Liver (tissue), 9 donors: Measurements from ENCODE around the gene PADI3. TPM values are rescaled to one million over a fixed set of nuclear protein-coding genes. Genes with fewer than 3 reads are reported as not detected.

Source experiments
- DNase-seq: peaks from one replicate; pipeline ENCODE4 v3.0.0-alpha.2; 2017; ENCODE audit warnings: low spot score
- H3K27ac ChIP-seq, 2 donors: one replicate each; pipeline ENCODE4 v1.7.0; 2013; ENCODE audit warnings: inconsistent platforms in 2 of 2, low read length in 2 of 2, control low read depth in 1 of 2, low read depth in 1 of 2, mild to moderate bottlenecking in 1 of 2
- H3K27me3 ChIP-seq, 4 donors: one replicate each; pipeline versions ENCODE4 v1.6.1 to v1.7.0; 2013; ENCODE audit warnings: low read length in 3 of 4, inconsistent platforms in 1 of 4, mild to moderate bottlenecking in 1 of 4, moderate library complexity in 1 of 4; ENCODE audit not compliant: control insufficient read depth in 4 of 4, insufficient read depth in 4 of 4
- H3K36me3 ChIP-seq, 4 donors: one replicate each; pipeline versions ENCODE4 v1.6.1 to v1.7.0; 2013; ENCODE audit warnings: low read length in 3 of 4, mild to moderate bottlenecking in 3 of 4, low read depth in 1 of 4, moderate library complexity in 1 of 4; ENCODE audit not compliant: control insufficient read depth in 4 of 4, insufficient read depth in 3 of 4
- H3K4me1 ChIP-seq, 4 donors: one replicate each; pipeline versions ENCODE4 v1.6.1 to v1.7.0; 2013; ENCODE audit warnings: low read length in 3 of 4, mild to moderate bottlenecking in 3 of 4, moderate library complexity in 1 of 4; ENCODE audit not compliant: control insufficient read depth in 4 of 4, insufficient read depth in 4 of 4
- H3K4me3 ChIP-seq, 3 donors: one replicate each; pipeline versions ENCODE4 v1.6.1 to v1.7.0; 2013; ENCODE audit warnings: low read length in 3 of 3, control low read depth in 1 of 3, low read depth in 1 of 3, mild to moderate bottlenecking in 1 of 3
- H3K9ac ChIP-seq, 2 donors: one replicate each; pipeline ENCODE4 v1.7.0; 2013; ENCODE audit warnings: low read length in 2 of 2, mild to moderate bottlenecking in 2 of 2, moderate library complexity in 2 of 2, control low read depth in 1 of 2, low read depth in 1 of 2
- H3K9me3 ChIP-seq, 4 donors: one replicate each; pipeline versions ENCODE4 v1.6.1 to v1.7.0; 2013; ENCODE audit warnings: low read length in 3 of 4; ENCODE audit not compliant: control insufficient read depth in 4 of 4
- EGR1 ChIP-seq, 2 donors: IDR thresholded peaks; 2 replicates each; pipeline ENCODE4 v1.6.1; 2016 to 2018; ENCODE audit warnings: antibody characterized with exemption in 2 of 2, low read depth in 2 of 2
- FOXA1 ChIP-seq: IDR thresholded peaks from 2 replicates; pipeline ENCODE4 v1.6.1; 2016; ENCODE audit warnings: antibody characterized with exemption
- FOXA2 ChIP-seq: IDR thresholded peaks from 2 replicates; pipeline ENCODE4 v1.6.1; 2016; ENCODE audit warnings: antibody characterized with exemption
- GABPA ChIP-seq, 2 donors: IDR thresholded peaks in 1 of 2; conservative IDR thresholded peaks in 1 of 2; 2 replicates each; pipeline ENCODE4 v1.6.1; 2016; ENCODE audit warnings: antibody characterized with exemption in 2 of 2, mild to moderate bottlenecking in 1 of 2, moderate library complexity in 1 of 2
- HNF4A ChIP-seq, 2 donors: conservative IDR thresholded peaks; 2 replicates each; pipeline ENCODE4 v1.6.1; 2016; ENCODE audit warnings: antibody characterized with exemption in 2 of 2, mild to moderate bottlenecking in 2 of 2
- RAD21 ChIP-seq, 2 donors: IDR thresholded peaks; 2 replicates each; pipeline ENCODE4 v1.6.1; 2016; ENCODE audit warnings: antibody characterized with exemption in 2 of 2, mild to moderate bottlenecking in 2 of 2
- RXRA ChIP-seq, 2 donors: IDR thresholded peaks; 2 replicates each; pipeline ENCODE4 v1.6.1; 2017 to 2018; ENCODE audit warnings: antibody characterized with exemption in 2 of 2, mild to moderate bottlenecking in 1 of 2
- SP1 ChIP-seq: IDR thresholded peaks from 2 replicates; pipeline ENCODE4 v1.6.1; 2018; ENCODE audit warnings: antibody characterized with exemption, mild to moderate bottlenecking
- WGBS: extraction: QIAGEN DNeasy Blood & Tissue Kit; methylation state at CpG from one replicate; pipeline ENCODE4 v1.1.7; 2013; 5-methylcytosine and 5-hydroxymethylcytosine counted together
- polyA plus RNA-seq, 2 donors: library from polyadenylated mRNA; stranded (reverse) in 1 of 2; unstranded in 1 of 2; fragments of 200-250 nt in 1 of 2; fragments of >200 nt in 1 of 2; fragmentation: Nextera tagmentation in 1 of 2; extraction: Ambion mirVana in 1 of 2; gene quantifications; one replicate each; pipeline versions ENCODE4 v1.2.1 to v1.2.3, GENCODE V29; 2013 to 2015
- total RNA-seq, 2 donors: library from RNA; depleted of rRNA; stranded (reverse); fragments of >200 nt; gene quantifications; one replicate each; pipeline ENCODE4 v1.2.3, GENCODE V29; 2014
- TF ChIP-seq, protein P1 (sequence below): IDR thresholded peaks from 2 replicates; pipeline ENCODE4 v1.6.1; 2016; ENCODE audit warnings: antibody characterized with exemption
- TF ChIP-seq, protein P2 (sequence below): IDR thresholded peaks from 2 replicates; pipeline ENCODE4 v1.6.1; 2016; ENCODE audit warnings: antibody characterized with exemption, mild to moderate bottlenecking
- TF ChIP-seq, protein P3 (sequence below): IDR thresholded peaks from 2 replicates; pipeline ENCODE4 v1.6.1; 2016; ENCODE audit warnings: antibody characterized with exemption
- TF ChIP-seq, protein P4 (sequence below): fragments of 150-350 bp; IDR thresholded peaks from 2 replicates; pipeline ENCODE4 v1.5.1; 2017; ENCODE audit warnings: improper control_type of control experiment, low read depth, low read length; ENCODE audit not compliant: missing input control
- TF ChIP-seq, protein P5 (sequence below): IDR thresholded peaks from 2 replicates; pipeline ENCODE4 v1.6.1; 2016; ENCODE audit warnings: antibody characterized with exemption
- donor health status: healthy.
- donor health status: healthy.
- donor health status: healthy.
- donor health status: healthy.
- donor health status: healthy.

Gene PADI3
- total and polyA plus RNA-seq, 4 donors: not detected

DNA sequence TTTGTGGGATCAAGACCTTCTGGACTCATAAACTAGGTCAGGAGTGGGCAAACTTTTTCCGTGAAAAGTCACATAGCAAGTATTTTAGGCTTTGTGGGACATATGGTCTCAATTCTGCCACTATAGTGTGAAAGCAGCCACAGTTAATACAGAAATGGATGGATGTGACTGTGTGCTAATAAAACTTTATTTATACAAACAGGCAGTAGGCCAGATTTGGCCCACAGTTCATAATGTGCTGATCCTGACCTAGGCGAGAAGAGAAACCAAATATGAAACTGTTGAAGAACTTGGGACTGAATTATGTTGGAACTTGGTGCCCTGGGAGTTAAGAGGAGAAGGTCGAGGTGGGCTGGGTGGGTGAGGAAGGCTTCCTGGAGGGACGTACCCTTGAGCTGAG is 17.1 kb downstream of the PADI3 start:
- WGBS: 89% methylated on average over 4 of the region's 4 CpGs
- H3K36me3 ChIP-seq: no peaks in the 10 kb centered on the region
- H3K9ac ChIP-seq: no peak overlapping the region
- no peak overlapping the region for H3K27ac ChIP-seq
- DNase-seq: no peak
- H3K4me1 ChIP-seq: no peaks in the 10 kb centered on the region
- H3K4me3 ChIP-seq: no peak overlapping the region
- no peak for TF ChIP-seq RXRA (IDR thresholded peaks at IDR 0.05)
- no peaks in the 10 kb centered on the region for H3K27me3 ChIP-seq
- H3K9me3 ChIP-seq: no peaks in the 10 kb centered on the region

DNA sequence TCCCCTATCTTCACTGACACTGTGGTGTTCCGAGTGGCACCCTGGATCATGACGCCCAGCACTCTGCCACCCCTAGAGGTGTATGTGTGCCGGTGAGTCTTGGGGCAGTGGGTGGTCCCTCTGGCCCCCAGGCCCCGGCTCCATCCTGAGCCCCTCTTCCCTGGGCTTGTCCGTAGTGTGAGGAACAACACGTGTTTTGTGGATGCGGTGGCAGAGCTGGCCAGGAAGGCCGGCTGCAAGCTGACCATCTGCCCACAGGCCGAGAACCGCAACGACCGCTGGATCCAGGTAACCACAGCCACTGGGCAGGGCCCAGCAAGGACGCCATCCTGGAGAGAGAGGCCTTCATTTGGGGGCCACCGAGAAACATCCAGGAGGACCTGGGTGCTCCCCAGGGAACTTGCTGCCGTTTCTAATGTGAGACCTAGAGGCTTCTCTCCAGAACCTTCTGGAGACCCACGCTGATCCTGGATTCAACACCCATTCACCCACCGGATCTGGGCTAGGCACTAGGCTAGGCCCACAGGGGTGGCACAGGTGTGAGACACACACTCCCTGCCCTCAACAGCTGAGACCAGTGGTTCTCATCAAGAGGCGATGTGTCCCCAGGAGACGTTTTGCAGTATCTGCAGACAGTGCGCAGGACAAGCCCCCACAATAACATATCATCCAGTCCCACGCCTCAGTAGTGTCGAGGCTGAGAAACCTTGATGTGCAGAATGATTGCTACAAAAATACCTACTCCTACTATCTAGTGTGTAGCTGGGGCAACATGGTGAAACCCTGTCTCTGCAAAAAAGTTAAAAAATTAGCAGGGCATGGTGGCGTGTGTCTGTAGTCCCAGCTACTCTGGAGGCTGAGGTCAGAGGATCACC is 22.2 kb downstream of the PADI3 start:
- H3K4me1 ChIP-seq: no peaks in the 10 kb centered on the region
- WGBS: 90% methylated on average over 23 of the region's 23 CpGs
- H3K27me3 ChIP-seq: peaks cover 0 to 2% (median 0%) of the 10 kb centered on the region in 4 donors
- H3K27ac ChIP-seq: no peak overlapping the region
- H3K9me3 ChIP-seq: no peaks in the 10 kb centered on the region
- H3K9ac ChIP-seq: no peak overlapping the region
- DNase-seq: no peak
- H3K36me3 ChIP-seq: peaks cover 0 to 1% (median 0%) of the 10 kb centered on the region in 4 donors
- no peak overlapping the region for H3K4me3 ChIP-seq
- TF ChIP-seq EGR1 (IDR thresholded peaks at IDR 0.05; ENCODE audit: low read depth in 2 of 2) (no peak), RAD21 (IDR thresholded peaks at IDR 0.05) (no peak), FOXA1 (no peak), GABPA (IDR thresholded peaks at IDR 0.05 in 1 of 2, conservative IDR thresholded peaks at IDR 0.05 in 1 of 2) (no peak), FOXA2 (no peak), RXRA (IDR thresholded peaks at IDR 0.05) (no peak), SP1 (no peak), HNF4A (conservative IDR thresholded peaks at IDR 0.05) (no peak)
- TF ChIP-seq, protein P1, sequence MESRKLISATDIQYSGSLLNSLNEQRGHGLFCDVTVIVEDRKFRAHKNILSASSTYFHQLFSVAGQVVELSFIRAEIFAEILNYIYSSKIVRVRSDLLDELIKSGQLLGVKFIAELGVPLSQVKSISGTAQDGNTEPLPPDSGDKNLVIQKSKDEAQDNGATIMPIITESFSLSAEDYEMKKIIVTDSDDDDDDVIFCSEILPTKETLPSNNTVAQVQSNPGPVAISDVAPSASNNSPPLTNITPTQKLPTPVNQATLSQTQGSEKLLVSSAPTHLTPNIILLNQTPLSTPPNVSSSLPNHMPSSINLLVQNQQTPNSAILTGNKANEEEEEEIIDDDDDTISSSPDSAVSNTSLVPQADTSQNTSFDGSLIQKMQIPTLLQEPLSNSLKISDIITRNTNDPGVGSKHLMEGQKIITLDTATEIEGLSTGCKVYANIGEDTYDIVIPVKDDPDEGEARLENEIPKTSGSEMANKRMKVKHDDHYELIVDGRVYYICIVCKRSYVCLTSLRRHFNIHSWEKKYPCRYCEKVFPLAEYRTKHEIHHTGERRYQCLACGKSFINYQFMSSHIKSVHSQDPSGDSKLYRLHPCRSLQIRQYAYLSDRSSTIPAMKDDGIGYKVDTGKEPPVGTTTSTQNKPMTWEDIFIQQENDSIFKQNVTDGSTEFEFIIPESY: no peak
- TF ChIP-seq, protein P2, sequence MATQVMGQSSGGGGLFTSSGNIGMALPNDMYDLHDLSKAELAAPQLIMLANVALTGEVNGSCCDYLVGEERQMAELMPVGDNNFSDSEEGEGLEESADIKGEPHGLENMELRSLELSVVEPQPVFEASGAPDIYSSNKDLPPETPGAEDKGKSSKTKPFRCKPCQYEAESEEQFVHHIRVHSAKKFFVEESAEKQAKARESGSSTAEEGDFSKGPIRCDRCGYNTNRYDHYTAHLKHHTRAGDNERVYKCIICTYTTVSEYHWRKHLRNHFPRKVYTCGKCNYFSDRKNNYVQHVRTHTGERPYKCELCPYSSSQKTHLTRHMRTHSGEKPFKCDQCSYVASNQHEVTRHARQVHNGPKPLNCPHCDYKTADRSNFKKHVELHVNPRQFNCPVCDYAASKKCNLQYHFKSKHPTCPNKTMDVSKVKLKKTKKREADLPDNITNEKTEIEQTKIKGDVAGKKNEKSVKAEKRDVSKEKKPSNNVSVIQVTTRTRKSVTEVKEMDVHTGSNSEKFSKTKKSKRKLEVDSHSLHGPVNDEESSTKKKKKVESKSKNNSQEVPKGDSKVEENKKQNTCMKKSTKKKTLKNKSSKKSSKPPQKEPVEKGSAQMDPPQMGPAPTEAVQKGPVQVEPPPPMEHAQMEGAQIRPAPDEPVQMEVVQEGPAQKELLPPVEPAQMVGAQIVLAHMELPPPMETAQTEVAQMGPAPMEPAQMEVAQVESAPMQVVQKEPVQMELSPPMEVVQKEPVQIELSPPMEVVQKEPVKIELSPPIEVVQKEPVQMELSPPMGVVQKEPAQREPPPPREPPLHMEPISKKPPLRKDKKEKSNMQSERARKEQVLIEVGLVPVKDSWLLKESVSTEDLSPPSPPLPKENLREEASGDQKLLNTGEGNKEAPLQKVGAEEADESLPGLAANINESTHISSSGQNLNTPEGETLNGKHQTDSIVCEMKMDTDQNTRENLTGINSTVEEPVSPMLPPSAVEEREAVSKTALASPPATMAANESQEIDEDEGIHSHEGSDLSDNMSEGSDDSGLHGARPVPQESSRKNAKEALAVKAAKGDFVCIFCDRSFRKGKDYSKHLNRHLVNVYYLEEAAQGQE: no peak
- TF ChIP-seq, protein P3, sequence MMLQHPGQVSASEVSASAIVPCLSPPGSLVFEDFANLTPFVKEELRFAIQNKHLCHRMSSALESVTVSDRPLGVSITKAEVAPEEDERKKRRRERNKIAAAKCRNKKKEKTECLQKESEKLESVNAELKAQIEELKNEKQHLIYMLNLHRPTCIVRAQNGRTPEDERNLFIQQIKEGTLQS: no peak
- TF ChIP-seq, protein P4, sequence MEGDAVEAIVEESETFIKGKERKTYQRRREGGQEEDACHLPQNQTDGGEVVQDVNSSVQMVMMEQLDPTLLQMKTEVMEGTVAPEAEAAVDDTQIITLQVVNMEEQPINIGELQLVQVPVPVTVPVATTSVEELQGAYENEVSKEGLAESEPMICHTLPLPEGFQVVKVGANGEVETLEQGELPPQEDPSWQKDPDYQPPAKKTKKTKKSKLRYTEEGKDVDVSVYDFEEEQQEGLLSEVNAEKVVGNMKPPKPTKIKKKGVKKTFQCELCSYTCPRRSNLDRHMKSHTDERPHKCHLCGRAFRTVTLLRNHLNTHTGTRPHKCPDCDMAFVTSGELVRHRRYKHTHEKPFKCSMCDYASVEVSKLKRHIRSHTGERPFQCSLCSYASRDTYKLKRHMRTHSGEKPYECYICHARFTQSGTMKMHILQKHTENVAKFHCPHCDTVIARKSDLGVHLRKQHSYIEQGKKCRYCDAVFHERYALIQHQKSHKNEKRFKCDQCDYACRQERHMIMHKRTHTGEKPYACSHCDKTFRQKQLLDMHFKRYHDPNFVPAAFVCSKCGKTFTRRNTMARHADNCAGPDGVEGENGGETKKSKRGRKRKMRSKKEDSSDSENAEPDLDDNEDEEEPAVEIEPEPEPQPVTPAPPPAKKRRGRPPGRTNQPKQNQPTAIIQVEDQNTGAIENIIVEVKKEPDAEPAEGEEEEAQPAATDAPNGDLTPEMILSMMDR: no peak
- TF ChIP-seq, protein P5, sequence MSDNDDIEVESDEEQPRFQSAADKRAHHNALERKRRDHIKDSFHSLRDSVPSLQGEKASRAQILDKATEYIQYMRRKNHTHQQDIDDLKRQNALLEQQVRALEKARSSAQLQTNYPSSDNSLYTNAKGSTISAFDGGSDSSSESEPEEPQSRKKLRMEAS: no peak
